RWPE2 (cell line): ENCODE measurements around the gene GAS2L1.

Experiments
- ATAC-seq: fragments of 200-7000 bp; cut with Tn5 transposase; 3 replicates; pipeline ENCODE4 v1.9.1; 2021; ENCODE audit warnings: low read depth
- DNase-seq: peaks from one replicate; pipeline ENCODE4 v3.0.0-alpha.2; 2020; ENCODE audit warnings: low spot score
- H3K27ac ChIP-seq: fragments of 450-650 bp; 2 replicates; pipeline ENCODE4 v1.5.1; 2017; ENCODE audit warnings: mild to moderate bottlenecking; ENCODE audit not compliant: poor library complexity, severe bottlenecking
- H3K27me3 ChIP-seq: fragments of 250-450 bp; sonication (Bioruptor Pico); 2 replicates; pipeline ENCODE4 v1.5.1; 2021; ENCODE audit warnings: mild to moderate bottlenecking, moderate library complexity; ENCODE audit not compliant: insufficient read depth, poor library complexity, severe bottlenecking
- H3K36me3 ChIP-seq: fragments of 250-450 bp; sonication (Bioruptor Pico); 2 replicates; pipeline ENCODE4 v1.5.1; 2020; ENCODE audit warnings: low read depth, mild to moderate bottlenecking, moderate library complexity
- H3K4me1 ChIP-seq: fragments of 250-450 bp; sonication (Bioruptor Pico); 2 replicates; pipeline ENCODE4 v1.5.1; 2021; ENCODE audit warnings: mild to moderate bottlenecking, moderate library complexity; ENCODE audit not compliant: insufficient read depth, poor library complexity, severe bottlenecking
- H3K4me3 ChIP-seq: fragments of 250-450 bp; sonication (Bioruptor Pico); 2 replicates; pipeline ENCODE4 v1.5.1; 2021; ENCODE audit warnings: mild to moderate bottlenecking, moderate library complexity; ENCODE audit not compliant: severe bottlenecking
- H3K9me3 ChIP-seq: fragments of 250-450 bp; sonication (Bioruptor Pico); 2 replicates; pipeline ENCODE4 v1.5.1; 2021; ENCODE audit warnings: mild to moderate bottlenecking, moderate library complexity; ENCODE audit not compliant: severe bottlenecking
- TF ChIP-seq, protein P1 (sequence below): fragments of 450-650 bp; IDR thresholded peaks from one replicate; pipeline ENCODE4 v1.5.1; 2017; ENCODE audit warnings: mild to moderate bottlenecking, moderate library complexity; ENCODE audit not compliant: poor library complexity, severe bottlenecking

Gene GAS2L1

DNA sequence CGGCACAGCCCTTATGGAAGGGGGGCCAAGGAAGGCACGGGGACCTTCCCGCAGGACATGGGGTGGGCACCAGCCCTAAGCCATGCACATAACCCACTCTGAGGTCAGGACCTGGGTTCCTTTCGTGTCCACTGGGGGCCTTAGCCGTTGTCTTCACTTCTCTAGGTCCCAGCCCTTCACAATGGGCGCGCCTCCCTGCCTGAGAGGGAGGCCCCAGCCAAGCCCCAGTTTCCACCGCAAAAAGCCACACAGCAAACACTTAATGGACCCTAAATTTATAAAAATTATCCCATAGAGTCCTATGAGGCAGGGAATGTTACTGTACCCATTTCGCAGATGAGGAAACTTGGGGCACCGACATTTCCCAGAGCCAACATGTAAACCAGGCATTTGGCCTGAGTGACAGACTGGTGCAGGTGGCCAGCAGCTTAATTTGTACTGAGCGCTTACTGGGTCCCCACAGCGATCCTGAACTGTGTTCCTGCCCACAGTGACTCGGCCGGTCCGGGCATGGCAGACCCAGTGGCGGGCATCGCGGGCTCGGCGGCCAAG lies 1.2 kb downstream of the GAS2L1 start:
- peaks cover 22% of the 10 kb centered on the region for H3K4me1 ChIP-seq
- peak overlapping the region; percentile 76 for H3K27ac ChIP-seq
- H3K9me3 ChIP-seq: no peaks in the 10 kb centered on the region
- TF ChIP-seq, protein P1, sequence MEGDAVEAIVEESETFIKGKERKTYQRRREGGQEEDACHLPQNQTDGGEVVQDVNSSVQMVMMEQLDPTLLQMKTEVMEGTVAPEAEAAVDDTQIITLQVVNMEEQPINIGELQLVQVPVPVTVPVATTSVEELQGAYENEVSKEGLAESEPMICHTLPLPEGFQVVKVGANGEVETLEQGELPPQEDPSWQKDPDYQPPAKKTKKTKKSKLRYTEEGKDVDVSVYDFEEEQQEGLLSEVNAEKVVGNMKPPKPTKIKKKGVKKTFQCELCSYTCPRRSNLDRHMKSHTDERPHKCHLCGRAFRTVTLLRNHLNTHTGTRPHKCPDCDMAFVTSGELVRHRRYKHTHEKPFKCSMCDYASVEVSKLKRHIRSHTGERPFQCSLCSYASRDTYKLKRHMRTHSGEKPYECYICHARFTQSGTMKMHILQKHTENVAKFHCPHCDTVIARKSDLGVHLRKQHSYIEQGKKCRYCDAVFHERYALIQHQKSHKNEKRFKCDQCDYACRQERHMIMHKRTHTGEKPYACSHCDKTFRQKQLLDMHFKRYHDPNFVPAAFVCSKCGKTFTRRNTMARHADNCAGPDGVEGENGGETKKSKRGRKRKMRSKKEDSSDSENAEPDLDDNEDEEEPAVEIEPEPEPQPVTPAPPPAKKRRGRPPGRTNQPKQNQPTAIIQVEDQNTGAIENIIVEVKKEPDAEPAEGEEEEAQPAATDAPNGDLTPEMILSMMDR: no peak
- H3K4me3 ChIP-seq: peak overlapping the region; percentile 60
- no peaks in the 10 kb centered on the region for H3K36me3 ChIP-seq
- no peak for ATAC-seq
- no peaks in the 10 kb centered on the region for H3K27me3 ChIP-seq
- DNase-seq: no peak

DNA sequence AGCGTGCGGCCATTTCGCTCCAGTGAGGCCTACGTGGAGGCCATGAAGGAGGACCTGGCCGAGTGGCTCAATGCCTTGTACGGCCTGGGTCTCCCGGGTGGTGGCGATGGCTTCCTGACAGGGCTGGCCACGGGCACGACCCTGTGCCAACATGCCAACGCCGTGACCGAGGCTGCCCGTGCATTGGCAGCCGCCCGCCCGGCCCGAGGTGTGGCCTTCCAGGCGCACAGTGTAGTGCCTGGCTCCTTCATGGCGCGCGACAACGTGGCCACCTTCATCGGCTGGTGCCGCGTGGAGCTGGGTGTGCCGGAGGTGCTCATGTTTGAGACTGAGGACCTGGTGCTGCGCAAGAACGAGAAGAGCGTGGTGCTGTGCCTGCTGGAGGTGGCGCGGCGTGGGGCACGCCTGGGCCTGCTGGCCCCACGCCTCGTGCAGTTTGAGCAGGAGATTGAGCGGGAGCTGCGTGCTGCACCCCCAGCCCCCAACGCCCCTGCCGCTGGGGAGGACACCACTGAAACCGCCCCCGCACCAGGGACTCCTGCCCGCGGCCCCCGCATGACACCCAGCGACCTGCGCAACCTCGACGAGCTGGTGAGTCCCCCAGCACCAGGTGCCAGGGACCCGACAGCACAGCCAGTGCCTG lies 1.8 kb downstream of the GAS2L1 start:
- Histone ChIP-seq H3K9me3 (no peaks in the 10 kb centered on the region), H3K4me3 (no peak overlapping the region), H3K4me1 (peaks cover 22% of the 10 kb centered on the region), H3K27ac (peak overlapping the region; percentile 76), H3K27me3 (peaks cover 2% of the 10 kb centered on the region), H3K36me3 (no peaks in the 10 kb centered on the region)
- DNase-seq (peak; percentile 64), ATAC-seq (no peak)
- TF ChIP-seq, protein P1: no peak

DNA sequence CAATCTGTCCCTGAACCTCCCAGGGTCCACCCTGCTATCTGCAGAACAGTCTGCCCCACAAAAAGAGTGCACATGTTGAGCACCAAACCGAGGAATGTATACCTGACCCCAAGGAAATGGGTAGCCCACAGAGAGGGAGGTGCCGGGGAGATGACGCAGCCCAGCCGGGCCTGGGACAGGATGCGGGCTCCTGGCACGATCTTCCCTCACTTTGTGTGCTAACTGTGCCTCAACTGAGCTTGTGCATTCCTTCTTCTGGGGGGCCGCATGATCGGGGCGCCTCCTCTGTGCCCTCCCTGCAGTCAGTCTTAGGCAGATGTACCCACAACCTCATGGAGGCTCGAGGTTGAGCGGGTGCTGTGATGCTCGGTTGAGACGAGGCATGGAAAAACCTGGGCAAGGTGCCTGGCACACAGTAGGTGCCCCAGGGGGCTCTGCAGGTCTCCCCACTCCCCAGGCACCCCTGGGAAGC lies 2.4 kb downstream of the GAS2L1 start:
- Histone ChIP-seq H3K36me3 (no peaks in the 10 kb centered on the region), H3K27ac (peak overlapping the region; percentile 76), H3K9me3 (no peaks in the 10 kb centered on the region), H3K4me3 (no peak overlapping the region), H3K4me1 (peaks cover 22% of the 10 kb centered on the region), H3K27me3 (peaks cover 8% of the 10 kb centered on the region)
- ATAC-seq (peak; percentile 28; the same call in 2 of the 3 replicates), DNase-seq (peak; percentile 75)
- TF ChIP-seq, protein P1: no peak

DNA sequence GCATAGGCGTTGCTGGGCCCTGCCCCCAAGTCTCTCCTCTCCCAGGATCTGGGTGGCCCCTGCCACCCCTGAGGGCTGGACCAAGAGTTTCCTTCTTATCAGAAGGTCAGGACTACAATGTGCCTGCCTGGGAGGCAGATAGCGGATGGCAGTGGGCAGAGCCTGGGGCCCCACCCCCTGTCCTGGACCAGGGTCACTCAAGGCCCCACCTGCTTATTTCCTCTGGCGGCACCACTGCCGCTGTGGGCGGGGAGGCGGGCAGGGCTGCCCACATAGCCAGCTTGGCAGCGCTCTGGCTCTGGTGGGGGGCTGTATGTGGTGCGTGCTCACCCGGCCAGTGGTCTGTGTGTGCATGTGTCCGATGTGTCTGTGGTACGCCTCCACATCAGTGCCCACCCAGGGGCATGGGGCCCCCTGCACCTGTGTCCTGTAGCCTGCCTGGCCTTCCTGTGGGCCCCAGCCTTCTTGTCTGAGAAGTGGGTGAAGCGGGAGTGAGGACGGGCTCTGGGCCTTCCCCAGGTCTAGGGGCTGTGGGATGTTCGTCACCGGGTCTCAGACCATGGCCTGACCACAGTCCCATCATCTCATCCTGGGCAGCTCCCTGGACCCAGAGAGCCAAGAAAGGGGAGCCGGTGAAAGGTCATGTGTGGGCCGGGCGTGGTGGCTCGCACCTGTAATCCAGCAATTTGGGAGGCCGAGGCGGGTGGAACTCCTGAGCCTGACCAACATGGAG lies 3.0 kb downstream of the GAS2L1 start:
- DNase-seq: peak; percentile 57

More for the DNA sequence above, 3.0 kb downstream of the GAS2L1 start:
- Histone ChIP-seq H3K27ac (peak overlapping the region; percentile 76), H3K27me3 (peaks cover 15% of the 10 kb centered on the region), H3K4me1 (peaks cover 22% of the 10 kb centered on the region), H3K4me3 (no peak overlapping the region), H3K36me3 (no peaks in the 10 kb centered on the region), H3K9me3 (no peaks in the 10 kb centered on the region)
- no peak for ATAC-seq
- TF ChIP-seq, protein P1: no peak
